Activated CD4-positive, alpha-beta T cell treated with anti-CD3 and anti-CD28 coated beads, Interleukin-2, amount 10 ng/mL, durations not matched to agents 24 days and 14 days (primary cell): ENCODE results near the gene RBP5. TPM values are rescaled to one million over a fixed set of nuclear protein-coding genes. Genes with fewer than 3 reads are reported as not detected.

Experiments
- DNase-seq: peaks from one replicate; pipeline ENCODE4 v3.0.0; 2022
- H3K27ac Mint-ChIP-seq: one replicate; pipeline ENCODE4 v1.8.0; 2022; ENCODE audit warnings: mild to moderate bottlenecking, mixed read lengths
- H3K27me3 Mint-ChIP-seq: one replicate; pipeline ENCODE4 v1.8.0; 2022; ENCODE audit warnings: mixed read lengths
- H3K36me3 Mint-ChIP-seq: one replicate; pipeline ENCODE4 v1.8.0; 2022; ENCODE audit warnings: low read depth, mild to moderate bottlenecking, mixed read lengths
- H3K4me1 Mint-ChIP-seq: one replicate; pipeline ENCODE4 v1.8.0; 2021; ENCODE audit warnings: mixed read lengths
- H3K4me3 Mint-ChIP-seq: one replicate; pipeline ENCODE4 v1.8.0; 2022; ENCODE audit warnings: mild to moderate bottlenecking, moderate library complexity, mixed read lengths
- H3K9me3 Mint-ChIP-seq: one replicate; pipeline ENCODE4 v1.8.0; 2021; ENCODE audit warnings: mixed read lengths
- intact Hi-C: fragments of 100-400 bp; cut with micrococcal nuclease; formaldehyde crosslinking; loops from one replicate; pipeline ENCODE4 v1.15.1; 2023
- total RNA-seq: library from RNA; stranded (reverse); gene quantifications from 2 replicates; pipeline ENCODE4 v1.2.3, GENCODE V29; 2022

RBP5 gene
- total RNA-seq, 1 donor from 2014 or later: not detected

DNA sequence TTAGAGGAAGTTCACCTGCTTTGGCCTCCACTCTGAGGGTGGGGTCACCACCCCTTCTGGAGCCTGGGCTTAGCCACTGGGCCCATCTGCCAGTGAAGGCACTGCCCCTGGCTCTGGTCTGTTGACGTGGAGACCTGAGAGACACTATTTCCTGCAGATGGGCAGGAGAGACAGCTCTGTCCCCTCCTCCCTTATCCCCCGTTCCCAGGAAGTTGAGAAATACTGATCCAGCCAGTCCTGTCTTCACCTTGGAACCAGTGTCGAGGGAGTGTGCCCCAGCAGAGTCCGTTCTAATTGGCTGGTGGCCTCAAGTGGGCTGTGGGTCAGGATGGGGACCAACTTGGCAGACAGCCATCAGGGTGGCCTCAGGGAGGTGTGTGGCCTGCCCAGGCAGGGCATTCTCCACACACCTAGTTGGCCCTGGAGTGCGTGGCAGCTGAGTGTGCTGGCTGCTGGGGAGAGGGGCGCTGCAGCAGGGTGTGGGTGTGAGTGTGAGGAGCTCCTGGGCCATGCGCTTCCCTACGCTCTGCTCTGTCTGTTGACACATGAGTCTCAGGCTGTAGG lies 26.9 kb upstream of the RBP5 start:
- Mint-ChIP-seq H3K36me3 (peaks cover 40% of the 10 kb centered on the region), H3K4me3 (no peak overlapping the region), H3K27ac (no peak overlapping the region), H3K9me3 (no peaks in the 10 kb centered on the region), H3K4me1 (peaks cover 7% of the 10 kb centered on the region), H3K27me3 (no peaks in the 10 kb centered on the region)
- intact Hi-C loops: no loop called here
- DNase-seq: no peak

- Mint-ChIP-seq H3K4me1 (peaks cover 3% of the 10 kb centered on the region), H3K27me3 (no peaks in the 10 kb centered on the region), H3K9me3 (no peaks in the 10 kb centered on the region), H3K36me3 (peaks cover 43% of the 10 kb centered on the region), H3K4me3 (no peak overlapping the region), H3K27ac (no peak overlapping the region)
- no peak for DNase-seq
- intact Hi-C loops: no loop called here
These were observed 26.3 kb upstream of the RBP5 start for GRCh38 chr12:7154901-7155470.

DNA sequence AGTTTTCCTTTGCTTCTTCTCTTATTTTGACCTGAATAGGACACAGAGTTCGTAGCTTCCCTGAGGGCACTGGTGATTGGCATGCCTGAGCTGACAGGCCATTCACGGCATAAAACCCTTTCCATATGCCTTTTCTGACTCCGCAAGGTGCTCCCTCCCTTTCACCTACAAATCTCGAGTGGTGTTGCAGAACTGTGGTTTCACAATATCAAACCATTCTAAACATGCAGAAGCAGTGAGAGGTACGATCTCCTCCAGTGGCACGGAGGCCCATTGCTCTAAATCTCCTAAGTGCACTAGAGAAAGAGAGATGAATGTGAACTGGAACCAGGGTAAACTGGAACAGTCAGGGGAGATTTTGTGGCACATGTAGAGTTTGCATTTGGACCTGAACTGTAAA lies 25.4 kb upstream of the RBP5 start:
- H3K27me3 Mint-ChIP-seq: no peaks in the 10 kb centered on the region
- H3K27ac Mint-ChIP-seq: no peak overlapping the region
- intact Hi-C loops: no loop called here
- H3K36me3 Mint-ChIP-seq: peaks cover 47% of the 10 kb centered on the region
- no peak for DNase-seq
- no peaks in the 10 kb centered on the region for H3K4me1 Mint-ChIP-seq
- no peak overlapping the region for H3K4me3 Mint-ChIP-seq
- no peaks in the 10 kb centered on the region for H3K9me3 Mint-ChIP-seq

- Mint-ChIP-seq H3K36me3 (peaks cover 54% of the 10 kb centered on the region), H3K4me1 (no peaks in the 10 kb centered on the region), H3K4me3 (no peak overlapping the region), H3K27me3 (no peaks in the 10 kb centered on the region), H3K27ac (no peak overlapping the region), H3K9me3 (no peaks in the 10 kb centered on the region)
- intact Hi-C loops: no loop called here
- no peak for DNase-seq
These were observed 24.1 kb upstream of the RBP5 start for GRCh38 chr12:7152818-7153217.

- intact Hi-C loops: no loop called here
- Mint-ChIP-seq H3K4me1 (no peaks in the 10 kb centered on the region), H3K4me3 (no peak overlapping the region), H3K27me3 (no peaks in the 10 kb centered on the region), H3K27ac (no peak overlapping the region), H3K9me3 (no peaks in the 10 kb centered on the region), H3K36me3 (peaks cover 54% of the 10 kb centered on the region)
- DNase-seq: no peak
These were observed 22.8 kb upstream of the RBP5 start for GRCh38 chr12:7151532-7151931.

- Mint-ChIP-seq H3K27me3 (no peaks in the 10 kb centered on the region), H3K4me1 (no peaks in the 10 kb centered on the region), H3K36me3 (peaks cover 54% of the 10 kb centered on the region), H3K9me3 (no peaks in the 10 kb centered on the region), H3K27ac (no peak overlapping the region), H3K4me3 (no peak overlapping the region)
- intact Hi-C loops: no loop called here
- DNase-seq: no peak
These were observed 22.2 kb upstream of the RBP5 start for GRCh38 chr12:7150841-7151240.

DNA sequence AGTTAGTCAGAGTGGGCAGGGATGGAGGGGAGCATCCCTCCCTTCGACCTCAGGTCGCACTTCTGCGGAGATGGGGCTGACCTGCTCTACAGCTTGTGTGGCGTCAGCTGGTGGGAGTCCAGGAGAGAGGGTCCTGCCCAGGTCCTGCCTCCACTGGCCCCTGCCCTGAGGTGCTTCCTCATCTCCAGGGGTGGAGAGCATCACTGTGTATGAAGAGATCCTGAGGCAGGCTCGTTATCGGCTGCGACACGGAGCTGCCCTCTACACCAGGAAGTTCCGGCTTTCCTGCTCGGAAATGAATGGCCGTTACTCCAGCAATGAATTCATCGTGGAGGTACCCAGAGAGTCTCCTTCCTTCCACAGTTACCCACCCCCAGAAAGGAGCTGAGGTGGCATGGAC lies 21.7 kb upstream of the RBP5 start:
- Mint-ChIP-seq H3K4me1 (no peaks in the 10 kb centered on the region), H3K27me3 (no peaks in the 10 kb centered on the region), H3K4me3 (no peak overlapping the region), H3K27ac (no peak overlapping the region), H3K9me3 (no peaks in the 10 kb centered on the region), H3K36me3 (peaks cover 55% of the 10 kb centered on the region)
- DNase-seq: no peak
- intact Hi-C loops: no loop called here

- no peak for DNase-seq
- intact Hi-C loops: no loop called here
- H3K4me3 Mint-ChIP-seq: no peak overlapping the region
- no peak overlapping the region for H3K27ac Mint-ChIP-seq
- no peaks in the 10 kb centered on the region for H3K27me3 Mint-ChIP-seq
- peaks cover 59% of the 10 kb centered on the region for H3K36me3 Mint-ChIP-seq
- H3K4me1 Mint-ChIP-seq: peaks cover 2% of the 10 kb centered on the region
- H3K9me3 Mint-ChIP-seq: no peaks in the 10 kb centered on the region
These were observed 18.2 kb upstream of the RBP5 start for GRCh38 chr12:7146906-7147305.

DNA sequence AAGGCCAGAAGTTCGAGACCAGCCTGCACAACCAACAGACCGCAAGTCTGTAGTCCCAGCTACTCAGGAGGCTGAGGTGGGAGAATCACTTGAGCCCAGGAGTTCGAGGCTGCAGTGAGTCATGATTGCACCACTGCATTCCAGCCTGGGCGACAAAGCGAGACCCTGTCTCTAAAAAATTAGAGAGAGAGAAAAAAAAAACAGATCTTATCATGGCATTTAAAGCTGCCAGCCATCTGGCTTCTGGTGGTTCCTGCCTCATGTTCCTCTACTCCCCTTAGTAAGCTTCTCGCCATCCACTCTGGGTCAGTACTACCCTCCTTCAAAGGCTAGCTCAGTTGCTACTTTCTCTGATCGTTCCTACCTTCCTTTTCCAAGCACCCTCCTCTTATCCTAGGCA lies 17.5 kb upstream of the RBP5 start:
- Mint-ChIP-seq H3K4me1 (peaks cover 4% of the 10 kb centered on the region), H3K27me3 (no peaks in the 10 kb centered on the region), H3K36me3 (peaks cover 64% of the 10 kb centered on the region), H3K4me3 (no peak overlapping the region), H3K27ac (no peak overlapping the region), H3K9me3 (no peaks in the 10 kb centered on the region)
- intact Hi-C loops: no loop called here
- no peak for DNase-seq

DNA sequence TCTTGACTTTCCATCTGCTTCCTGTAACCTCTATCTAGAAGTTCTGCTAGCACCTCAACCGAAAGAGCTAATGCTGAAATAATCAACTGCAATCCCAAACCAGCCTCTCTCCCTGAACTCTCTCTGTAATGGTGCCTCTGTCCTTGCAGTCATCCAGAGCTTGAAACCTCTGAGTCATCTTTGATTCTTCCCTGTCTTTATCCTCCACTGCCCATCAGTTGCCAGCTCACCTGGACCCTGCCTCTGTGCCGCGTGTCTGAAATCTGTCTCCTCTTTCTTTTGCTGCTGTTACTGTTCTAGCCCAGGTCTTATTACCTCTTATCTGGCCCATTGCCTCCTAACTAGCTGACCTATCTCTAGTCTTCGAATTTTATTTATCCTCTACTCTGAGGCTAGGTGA lies 17.0 kb upstream of the RBP5 start:
- Mint-ChIP-seq H3K27ac (no peak overlapping the region), H3K36me3 (peaks cover 64% of the 10 kb centered on the region), H3K4me1 (peaks cover 4% of the 10 kb centered on the region), H3K27me3 (no peaks in the 10 kb centered on the region), H3K9me3 (no peaks in the 10 kb centered on the region), H3K4me3 (no peak overlapping the region)
- DNase-seq: no peak
- intact Hi-C loops: no loop called here

- no peaks in the 10 kb centered on the region for H3K9me3 Mint-ChIP-seq
- no peak overlapping the region for H3K4me3 Mint-ChIP-seq
- intact Hi-C loops: loop anchor here (5.0 kb wide), 1 partner anchor 493 kb away; no protein-coding TSS in a partner anchor
These were observed 15.9 kb upstream of the RBP5 start for GRCh38 chr12:7144414-7145120.

DNA sequence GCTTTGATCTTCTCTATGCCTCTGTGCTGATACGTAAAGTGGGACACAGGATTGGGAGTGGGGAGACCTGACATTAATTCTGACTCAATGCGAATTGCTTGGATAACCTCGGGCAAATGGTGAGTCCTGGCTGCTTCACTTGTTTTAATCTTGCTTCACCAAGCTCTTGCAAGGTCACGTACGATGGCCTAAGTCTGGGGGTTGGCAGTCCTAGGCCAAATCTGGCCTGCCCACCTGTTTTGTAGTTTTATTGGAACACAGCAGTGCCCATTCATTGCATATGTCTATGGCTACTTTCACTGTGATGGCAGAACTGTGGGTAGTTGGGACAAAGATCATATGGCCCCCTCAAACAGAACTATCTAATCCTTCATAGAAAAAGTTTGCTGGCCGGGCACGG lies 14.9 kb upstream of the RBP5 start:
- peaks cover 7% of the 10 kb centered on the region for H3K4me1 Mint-ChIP-seq
- DNase-seq: no peak
- no peaks in the 10 kb centered on the region for H3K27me3 Mint-ChIP-seq
- peaks cover 59% of the 10 kb centered on the region for H3K36me3 Mint-ChIP-seq
- H3K9me3 Mint-ChIP-seq: no peaks in the 10 kb centered on the region
- intact Hi-C loops: loop anchor here (5.0 kb wide), 1 partner anchor 494 kb away; no protein-coding TSS in a partner anchor
- no peak overlapping the region for H3K27ac Mint-ChIP-seq
- no peak overlapping the region for H3K4me3 Mint-ChIP-seq

More at GRCh38 chr12:7144414-7145120, 15.9 kb upstream of the RBP5 start:
- H3K4me1 Mint-ChIP-seq: peaks cover 4% of the 10 kb centered on the region
- no peaks in the 10 kb centered on the region for H3K27me3 Mint-ChIP-seq
- peaks cover 60% of the 10 kb centered on the region for H3K36me3 Mint-ChIP-seq
- DNase-seq: no peak
- no peak overlapping the region for H3K27ac Mint-ChIP-seq

- H3K4me3 Mint-ChIP-seq: no peak overlapping the region
- H3K36me3 Mint-ChIP-seq: peaks cover 57% of the 10 kb centered on the region
- H3K9me3 Mint-ChIP-seq: no peaks in the 10 kb centered on the region
- intact Hi-C loops: loop anchor here (1.0 to 5.0 kb wide), 2 partner anchors 45 to 494 kb away; no protein-coding TSS in a partner anchor
- H3K27ac Mint-ChIP-seq: peak overlapping the region; percentile 42
- H3K4me1 Mint-ChIP-seq: peaks cover 7% of the 10 kb centered on the region
- DNase-seq: no peak
- H3K27me3 Mint-ChIP-seq: no peaks in the 10 kb centered on the region
These were observed 14.2 kb upstream of the RBP5 start for GRCh38 chr12:7142809-7143465.

DNA sequence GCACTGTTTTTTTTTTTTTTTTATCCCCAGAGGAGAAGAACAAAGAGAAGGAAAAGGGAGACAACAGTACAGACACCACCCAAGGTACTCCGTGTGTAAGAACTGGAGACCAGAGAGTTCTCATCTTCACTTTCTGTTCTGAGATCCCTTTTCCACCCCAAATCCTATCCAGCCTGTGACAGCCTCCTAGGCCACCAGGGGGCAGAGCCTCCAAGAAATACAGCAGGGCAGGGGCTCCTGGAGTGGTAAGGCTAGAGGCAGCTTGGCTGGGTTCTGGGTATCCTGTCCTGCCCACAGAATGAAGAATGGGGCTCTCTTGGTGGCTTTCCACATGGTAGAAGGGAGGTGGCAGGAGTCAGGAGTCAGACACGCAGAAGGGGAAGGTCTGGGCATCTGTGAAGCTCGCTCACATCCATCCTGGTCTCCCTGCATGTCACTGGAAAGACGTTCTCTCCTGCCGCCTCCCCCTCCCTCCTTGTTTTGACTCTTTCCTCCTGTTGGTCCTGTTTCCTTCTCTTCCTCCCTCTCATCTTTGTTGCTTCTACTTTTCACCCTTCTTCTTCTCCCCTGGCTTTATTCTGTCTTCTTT lies 13.5 kb upstream of the RBP5 start:
- no peaks in the 10 kb centered on the region for H3K27me3 Mint-ChIP-seq
- no peaks in the 10 kb centered on the region for H3K9me3 Mint-ChIP-seq
- H3K36me3 Mint-ChIP-seq: peaks cover 60% of the 10 kb centered on the region
- H3K4me1 Mint-ChIP-seq: peaks cover 7% of the 10 kb centered on the region
- H3K27ac Mint-ChIP-seq: no peak overlapping the region
- DNase-seq: peak; percentile 86
- intact Hi-C loops: loop anchor here (1.0 to 5.0 kb wide), 2 partner anchors 46 to 495 kb away; no protein-coding TSS in a partner anchor
- H3K4me3 Mint-ChIP-seq: no peak overlapping the region
